T-helper 2 cell treated with Interferon-gamma antibody and Interleukin-4, amounts not matched to agents 100 ng/mL and 5 ng/mL, for 36 hours (primary cell): Measurements from ENCODE around the gene AK4. TPM values are rescaled to one million over a fixed set of nuclear protein-coding genes. Genes with fewer than 3 reads are reported as not detected.

ENCODE experiments used
- intact Hi-C: fragments of 100-400 bp; cut with micrococcal nuclease; formaldehyde crosslinking; loops from one replicate; pipeline ENCODE4 v1.15.1; 2023
- total RNA-seq: library from RNA; stranded (reverse); gene quantifications from 2 replicates; pipeline ENCODE4 v1.2.3, GENCODE V29; 2022

The AK4 gene
- total RNA-seq, 1 donor from 2014 or later = 44.0 TPM

DNA sequence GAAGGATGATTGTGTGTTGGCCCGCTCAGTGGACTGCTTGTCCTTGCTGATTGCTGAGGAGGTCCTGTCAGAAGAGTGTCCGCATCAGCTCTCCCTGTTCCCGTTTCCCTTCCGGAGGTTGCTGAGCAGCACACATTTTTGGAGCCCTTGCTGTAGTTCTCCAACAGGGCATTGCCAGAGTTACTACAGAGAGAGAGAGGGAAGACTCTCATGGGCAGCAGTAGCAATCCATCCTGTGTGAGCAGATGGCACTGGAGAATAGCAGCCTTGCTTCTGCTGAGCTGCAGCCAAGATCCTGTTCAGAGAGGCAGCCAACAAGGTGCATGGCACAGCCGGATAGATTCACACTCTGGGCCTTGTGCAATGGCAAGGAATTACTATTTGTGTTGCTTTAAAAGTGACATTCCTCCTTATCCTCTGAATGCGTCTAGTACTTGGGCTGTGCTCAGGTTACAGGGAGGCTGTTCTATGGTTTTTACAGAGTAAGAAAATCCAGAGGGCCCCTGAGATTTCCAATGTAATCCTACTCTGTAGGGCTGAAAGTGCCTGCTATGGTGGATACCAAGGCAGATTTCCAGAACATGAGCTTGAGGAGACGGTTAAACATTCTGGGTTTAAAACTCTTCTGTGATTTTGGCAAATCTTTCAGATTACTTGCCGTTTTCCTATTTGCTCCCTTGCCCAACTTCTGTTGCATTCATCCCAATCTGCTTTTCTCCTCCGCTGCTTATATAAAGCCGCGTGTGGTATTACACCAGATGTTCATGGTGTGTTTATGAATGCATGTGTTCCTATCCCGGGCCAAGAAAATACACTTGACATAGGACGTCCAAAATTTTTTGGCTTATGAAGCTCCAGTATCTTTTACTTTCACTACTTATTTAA lies 27.4 kb downstream of the AK4 start:
- intact Hi-C loops = no loop called here

DNA sequence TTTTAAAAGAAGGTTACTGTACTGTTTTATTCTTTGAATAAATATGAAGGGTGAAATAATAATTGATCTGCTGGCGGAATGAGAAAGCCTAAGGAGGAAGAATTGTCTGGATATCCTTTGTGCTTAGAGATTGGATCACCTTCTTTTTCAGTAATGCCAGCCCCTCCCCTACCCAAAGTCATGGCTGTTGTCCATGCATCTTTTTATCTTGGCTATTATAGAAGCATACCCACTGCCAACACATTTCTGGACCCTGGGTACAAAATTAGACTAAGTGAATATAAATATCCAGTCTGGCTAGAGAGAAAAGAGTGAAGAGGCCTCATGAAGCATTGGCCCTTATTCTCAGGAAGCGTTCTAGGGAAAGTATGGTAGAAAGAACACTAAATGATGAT lies 28.1 kb downstream of the AK4 start:
- intact Hi-C loops = no loop called here

DNA sequence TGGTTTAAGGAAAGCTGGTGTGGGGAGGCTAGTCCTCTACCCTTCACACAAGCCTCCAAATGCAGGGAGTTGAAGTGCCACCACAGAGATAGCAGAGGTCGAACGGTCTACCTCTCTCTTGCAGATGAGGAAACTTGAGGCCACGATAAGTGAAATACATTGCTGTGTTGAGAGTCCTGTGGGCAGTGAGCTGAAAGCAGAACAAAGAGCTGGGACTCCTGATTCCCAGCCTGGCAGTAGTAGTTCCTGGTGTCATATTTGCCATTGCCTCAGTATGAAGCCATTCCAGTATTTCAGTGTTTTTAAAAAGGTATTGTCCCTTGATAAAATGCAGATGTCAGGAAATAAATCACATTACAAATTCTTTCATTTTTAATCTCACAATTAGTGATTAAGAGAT lies 28.6 kb downstream of the AK4 start:
- intact Hi-C loops = no loop called here

DNA sequence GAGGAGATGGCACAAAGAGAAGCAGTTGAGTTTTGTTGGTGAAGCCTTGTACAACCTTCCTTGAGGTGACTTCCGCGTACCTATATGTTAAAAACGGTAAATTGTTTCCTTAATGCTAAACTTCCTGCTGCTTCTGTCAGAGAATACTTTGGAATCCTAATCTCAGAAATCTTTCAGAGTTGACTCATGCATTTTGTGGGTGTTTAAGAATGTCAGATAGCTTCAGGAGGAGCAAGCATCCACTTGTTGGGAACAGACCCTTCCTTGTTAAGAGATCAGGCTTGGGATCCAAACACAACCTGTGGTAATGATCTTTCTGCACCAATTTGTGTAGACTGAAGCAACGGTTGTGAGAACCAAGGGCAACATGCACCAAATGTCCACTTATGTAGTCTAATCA lies 29.5 kb downstream of the AK4 start:
- intact Hi-C loops = no loop called here

DNA sequence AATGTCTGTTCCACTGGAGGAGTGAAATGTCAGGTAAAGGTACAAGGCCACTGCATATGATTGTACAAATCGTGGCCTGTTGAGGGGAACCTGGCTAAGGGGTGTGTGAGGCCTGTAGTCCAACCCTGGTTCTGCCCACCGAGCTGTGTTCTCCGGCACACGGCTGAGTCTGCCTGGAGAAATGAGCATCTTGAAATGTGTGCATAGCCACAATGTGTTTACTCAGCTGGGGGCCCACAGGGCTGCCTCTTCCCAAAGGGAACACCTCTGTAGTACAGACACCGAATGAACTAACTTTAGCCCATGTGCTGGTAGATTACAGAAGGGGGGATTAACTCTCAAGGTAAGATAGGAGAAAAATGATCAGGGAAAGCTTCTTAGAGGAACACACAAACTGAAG lies 30.2 kb downstream of the AK4 start:
- intact Hi-C loops = no loop called here

DNA sequence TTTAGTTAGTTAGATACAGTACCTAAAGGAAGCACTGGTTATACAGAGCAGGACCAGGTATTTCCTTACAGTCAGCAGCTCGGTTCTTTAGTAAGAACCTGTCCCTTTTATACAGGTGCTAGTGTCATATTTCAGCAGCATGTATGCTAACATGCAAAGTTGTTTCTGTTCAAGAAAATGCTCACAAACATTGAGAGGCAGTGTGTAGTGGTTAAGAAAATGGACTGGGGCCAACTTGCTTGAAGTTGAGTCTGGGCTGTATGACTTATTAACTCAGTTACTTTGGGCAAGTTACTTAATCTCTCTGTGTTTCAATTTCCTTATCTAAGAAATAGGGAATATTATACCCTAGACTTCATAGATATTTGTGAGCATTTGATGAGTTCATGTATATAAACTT lies 31.1 kb downstream of the AK4 start:
- intact Hi-C loops = no loop called here

DNA sequence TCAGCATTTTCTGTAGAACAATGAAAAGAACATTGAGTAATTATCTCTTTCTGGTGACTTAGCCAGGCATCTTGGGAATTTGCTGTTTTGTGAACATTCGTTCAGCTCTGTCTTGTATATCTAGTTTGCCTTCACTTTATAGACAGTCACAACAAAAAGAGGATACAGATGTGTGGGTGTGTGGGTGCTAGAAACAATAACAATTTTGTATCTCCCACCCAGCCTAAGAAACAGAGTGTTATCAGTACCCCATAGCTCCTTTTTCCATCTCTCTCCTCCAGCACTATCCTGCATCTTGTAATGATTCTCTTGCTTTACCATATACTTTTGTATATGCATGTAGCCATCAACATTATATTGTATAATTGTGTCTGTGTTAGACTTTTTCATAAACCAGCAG lies 33.0 kb downstream of the AK4 start:
- intact Hi-C loops = no loop called here

DNA sequence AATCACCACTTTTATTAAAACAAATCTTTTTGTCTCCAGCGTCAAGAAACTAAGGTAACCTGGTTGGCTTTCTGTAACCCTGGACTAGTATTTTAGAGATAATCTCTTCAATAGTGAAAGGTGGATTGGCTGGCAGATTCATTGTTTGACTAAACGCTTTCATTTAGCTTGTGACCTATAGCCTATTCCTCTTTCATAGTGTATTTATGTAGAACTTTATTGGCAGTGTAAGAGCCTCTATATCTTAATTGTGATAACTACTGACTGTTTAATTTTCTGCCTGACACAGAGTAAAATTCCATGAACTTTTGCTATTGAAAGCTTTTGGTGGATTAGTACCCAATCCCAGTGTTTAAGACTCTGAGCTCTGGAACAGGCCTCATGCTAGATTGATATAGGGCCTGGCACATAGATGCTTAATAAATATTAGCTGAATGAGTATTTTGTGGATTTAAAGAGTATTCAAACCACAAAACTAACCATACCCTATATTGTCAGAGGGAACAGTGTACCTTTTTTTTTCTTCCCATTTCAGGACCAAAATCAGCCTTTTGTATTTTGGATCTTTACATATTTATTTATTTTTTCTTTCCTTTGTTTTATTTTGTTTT lies 34.8 kb downstream of the AK4 start:
- intact Hi-C loops = no loop called here

DNA sequence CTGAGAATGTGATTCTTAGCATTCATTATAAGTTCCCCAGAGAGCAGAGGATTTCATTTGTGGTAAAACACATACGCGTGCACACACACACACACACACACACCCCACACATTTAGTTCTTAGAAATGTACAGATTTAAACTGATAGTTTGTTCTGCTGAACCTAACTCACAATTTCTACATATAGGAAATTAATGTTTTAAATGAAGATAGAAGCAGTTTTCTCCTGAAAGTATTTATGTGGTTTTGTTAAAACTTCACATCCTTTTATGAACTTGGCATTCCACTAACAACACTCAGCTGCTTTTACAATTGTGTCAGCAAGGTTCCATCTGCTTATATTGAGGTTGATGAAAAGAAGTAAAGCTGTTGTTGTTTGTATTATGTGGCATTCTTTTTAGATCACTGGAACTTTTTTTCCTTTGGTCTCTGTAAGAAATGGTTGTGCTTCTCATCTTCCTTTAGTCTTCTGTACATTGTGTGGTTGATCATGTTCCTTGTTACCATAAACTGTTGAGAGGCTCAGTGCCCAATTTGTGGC lies 41.6 kb downstream of the AK4 start:
- intact Hi-C loops = no loop called here

DNA sequence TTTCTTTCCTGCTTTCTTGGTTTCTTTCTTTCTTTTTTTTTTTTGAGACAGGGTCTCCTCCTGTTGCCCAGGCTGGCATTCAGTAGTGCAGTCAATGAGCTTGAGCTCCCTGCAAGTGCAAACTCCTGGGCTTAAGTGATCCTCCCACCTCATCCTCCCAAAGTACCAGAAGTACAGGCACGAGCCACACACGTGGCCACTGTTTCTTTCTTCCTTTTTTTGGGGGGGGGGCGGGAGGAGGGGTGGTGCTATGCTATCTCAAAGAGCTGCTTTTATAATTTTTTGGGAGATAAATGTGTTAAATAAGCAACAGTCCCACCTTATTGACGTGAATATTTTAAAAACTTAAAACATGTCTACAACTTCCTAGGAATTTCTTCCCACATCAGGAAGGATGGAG lies 42.2 kb downstream of the AK4 start:
- intact Hi-C loops = no loop called here

DNA sequence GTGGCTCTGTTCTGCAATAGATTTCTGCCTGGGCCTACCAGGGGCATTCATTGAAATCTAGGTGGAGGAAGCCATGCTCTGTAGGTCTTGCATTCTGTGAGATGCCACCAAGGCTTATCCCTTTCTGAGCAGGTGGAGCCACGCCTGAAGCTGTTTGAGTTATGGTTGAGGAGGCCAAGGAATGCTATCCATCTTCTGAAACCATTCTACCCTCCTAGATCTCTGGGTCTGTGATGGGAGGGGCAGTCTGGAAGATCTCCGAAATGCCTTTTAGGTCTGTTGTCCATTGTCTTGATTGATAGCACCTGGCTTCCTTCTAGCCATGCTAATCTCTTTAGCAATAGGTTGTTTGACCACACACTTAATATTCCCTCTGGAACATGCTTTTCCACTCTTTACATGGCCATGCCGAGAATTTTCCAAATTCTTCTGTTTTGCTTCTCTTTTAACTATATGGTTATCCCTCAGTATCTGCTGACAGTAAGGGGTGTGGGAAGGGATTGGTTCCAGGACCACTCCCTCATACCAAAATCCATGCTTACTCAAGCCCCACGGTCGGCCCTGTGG lies 45.2 kb downstream of the AK4 start:
- intact Hi-C loops = no loop called here

DNA sequence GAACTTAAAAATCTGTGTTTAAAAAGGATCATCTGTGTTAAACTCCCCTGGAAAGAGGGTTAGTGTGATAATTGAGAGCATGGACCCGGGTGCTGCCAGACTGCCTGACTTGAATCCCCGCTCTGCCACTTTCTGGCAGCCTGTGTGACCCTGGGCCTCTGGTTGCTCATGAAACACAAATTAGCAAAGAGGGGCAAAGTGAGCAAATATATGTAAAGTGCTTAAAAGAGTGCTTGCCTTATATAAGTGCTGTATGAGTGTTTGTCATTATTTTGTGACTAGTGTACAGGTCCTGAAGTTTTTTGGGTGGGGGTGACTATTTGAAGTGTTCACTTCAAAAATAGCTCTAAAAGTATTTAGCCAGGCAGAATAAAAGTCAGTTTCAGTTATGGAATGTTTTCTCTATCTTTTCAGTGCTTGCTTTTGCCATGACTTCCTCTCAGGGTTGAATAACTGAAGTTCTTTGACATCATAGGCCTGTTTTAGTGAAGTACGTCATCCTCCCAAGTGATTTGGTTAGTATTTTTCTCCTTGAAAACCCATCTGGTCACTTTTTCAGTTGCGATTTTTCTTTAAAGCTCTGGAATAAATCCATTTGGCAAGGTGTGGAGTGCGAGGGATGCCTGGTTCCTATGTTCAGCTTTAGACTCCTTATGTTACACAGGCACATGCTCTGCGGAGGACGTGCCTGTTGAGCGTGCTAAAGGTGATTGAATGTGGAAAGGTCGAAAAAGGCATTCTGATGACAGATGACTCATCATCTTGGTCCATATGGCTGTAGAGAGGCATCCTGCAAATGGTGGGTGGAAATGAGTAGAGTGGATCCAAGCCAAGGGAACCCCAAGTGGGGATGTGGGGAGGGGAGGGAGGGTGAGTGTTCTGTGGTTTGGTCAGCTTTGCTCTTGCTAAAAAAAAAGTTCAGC lies 47.8 kb downstream of the AK4 start:
- intact Hi-C loops = no loop called here

DNA sequence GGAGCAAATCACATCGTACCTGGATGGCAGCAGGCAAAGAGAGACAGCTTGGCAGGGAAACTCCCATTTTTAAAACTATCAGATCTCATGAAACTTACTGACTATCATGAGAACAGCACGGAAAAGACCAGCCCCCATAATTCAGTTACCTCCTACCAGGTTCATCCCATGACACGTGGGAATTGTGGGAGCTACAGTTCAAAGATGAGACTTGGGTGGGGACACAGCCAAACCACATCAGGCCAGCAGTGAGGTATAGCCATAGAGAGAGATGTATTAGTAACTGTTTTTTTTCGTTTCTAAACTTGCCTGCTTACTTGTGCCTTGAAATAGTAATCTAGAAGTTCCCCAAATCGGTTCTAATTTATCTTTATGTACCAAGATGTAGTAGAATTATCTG lies 48.9 kb downstream of the AK4 start:
- intact Hi-C loops = no loop called here

DNA sequence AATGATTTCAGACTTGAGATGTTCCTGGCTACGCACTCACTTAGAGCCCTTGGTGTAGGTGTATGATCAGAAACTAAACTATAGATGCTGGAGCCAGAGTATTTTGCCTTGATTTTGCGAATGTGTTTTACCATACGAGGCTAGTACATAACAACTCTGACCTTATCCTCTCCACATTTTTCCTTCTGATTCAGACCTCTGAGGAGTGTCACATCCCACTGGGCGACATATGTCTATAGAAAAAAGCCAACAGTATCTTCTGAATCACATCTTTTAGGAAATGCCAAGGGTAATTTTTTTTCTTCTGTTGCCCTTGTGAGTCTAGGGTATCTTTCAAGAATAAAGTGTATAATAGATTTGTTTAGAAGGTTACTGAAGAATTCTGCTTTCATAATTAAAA lies 49.6 kb downstream of the AK4 start:
- intact Hi-C loops = no loop called here

DNA sequence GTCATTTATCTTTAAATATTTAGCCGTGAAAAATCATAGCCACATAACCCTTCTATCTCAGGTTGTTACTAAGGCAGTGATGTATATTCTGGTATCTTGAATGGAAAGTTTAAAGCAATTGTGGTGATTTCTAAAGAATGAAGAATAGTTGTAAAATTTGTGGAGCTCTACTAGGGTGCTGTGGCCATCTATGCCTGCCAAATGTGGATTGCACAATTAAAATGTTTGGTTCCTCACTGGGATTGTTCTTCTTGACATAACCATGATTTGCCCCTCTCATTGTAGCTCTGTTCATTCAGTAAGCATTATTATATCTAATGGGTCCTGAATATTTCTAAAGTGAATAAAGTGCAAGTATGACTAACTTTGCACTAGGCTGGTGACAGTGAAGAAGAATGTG lies 50.1 kb downstream of the AK4 start:
- intact Hi-C loops = no loop called here

DNA sequence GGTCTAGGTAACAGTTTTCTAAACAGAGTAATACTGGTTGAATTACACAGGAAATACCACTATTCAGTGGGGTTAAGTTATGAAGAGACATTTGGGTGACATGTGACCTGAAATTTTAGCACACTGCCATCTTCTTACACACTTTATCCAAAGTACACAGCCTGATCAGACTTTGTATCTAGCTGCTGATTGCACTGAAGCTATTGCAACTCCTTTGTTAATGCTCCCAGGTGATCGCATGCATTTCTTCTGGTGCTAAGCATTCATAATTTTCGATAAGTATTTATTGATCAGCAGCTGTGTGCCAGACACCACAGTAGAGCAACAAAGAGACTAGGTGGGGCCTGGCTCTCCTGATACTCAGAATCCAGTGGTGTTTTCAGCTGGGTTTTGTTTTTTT lies 52.4 kb downstream of the AK4 start:
- intact Hi-C loops = no loop called here

DNA sequence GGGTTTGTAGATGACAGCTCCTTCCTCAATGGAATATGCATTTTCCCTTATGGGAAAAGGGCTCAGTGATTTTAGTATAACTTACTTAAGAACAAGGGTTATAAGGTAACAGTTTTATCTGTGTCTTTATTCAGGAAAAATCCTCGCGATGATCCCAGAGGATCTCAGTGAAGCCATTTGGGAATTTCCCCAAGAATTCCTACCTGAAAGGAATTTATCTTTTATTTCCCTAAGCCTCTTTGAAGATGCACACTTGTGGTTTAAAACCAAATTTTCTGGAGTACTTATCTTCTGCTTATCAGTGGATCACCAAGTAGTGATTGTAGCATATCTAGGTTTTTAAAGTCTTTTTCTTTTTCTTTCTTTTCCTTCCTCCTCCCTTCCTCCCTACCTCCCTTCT lies 58.8 kb downstream of the AK4 start:
- intact Hi-C loops = loop anchor here (5.0 kb wide), 1 partner anchor 60 kb away; the partner anchor contains the start of gene AK4

DNA sequence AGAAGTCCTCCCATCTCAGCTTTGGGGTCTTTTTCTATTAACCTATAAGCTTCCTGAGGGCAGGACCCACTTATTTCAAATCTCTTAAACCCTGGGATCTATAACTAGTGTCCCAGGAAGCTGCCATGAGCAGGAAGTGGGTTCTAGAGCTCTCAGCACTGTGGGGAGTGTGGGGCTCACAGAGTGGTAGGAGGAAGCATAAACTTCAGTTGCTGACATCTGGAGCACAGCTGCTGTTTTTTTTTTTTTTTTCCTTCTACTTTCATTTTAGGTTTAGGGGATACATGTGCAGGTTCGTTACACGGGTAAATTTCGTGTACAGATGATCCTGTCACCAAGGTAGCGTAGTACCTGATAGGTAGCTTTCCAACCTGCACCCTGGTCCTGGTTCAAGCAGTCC lies 59.3 kb downstream of the AK4 start:
- intact Hi-C loops = loop anchor here (5.0 kb wide), 1 partner anchor 60 kb away; the partner anchor contains the start of gene AK4

DNA sequence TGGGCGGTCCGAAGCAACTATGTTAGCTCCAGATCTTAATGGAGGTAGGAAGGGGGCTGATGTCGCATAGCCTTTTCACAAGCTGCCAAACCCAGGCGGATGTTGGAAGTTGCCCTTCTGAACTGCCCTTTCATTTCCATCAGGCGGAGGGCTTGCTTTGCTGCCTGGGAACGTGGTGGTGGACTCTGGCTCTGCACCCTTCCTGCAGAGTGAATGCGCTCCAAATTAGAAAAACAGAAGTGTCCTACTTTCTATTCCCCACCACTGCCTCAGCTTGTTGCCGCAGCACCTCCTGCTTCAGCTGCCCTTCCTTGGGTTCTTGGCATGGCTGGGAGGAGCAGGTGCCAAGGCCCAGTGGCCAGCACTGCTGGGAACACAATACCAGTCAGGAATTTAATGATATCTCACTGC lies 60.6 kb downstream of the AK4 start:
- intact Hi-C loops = loop anchor here (5.0 kb wide), 1 partner anchor 61 kb away; the partner anchor contains the start of gene AK4

DNA sequence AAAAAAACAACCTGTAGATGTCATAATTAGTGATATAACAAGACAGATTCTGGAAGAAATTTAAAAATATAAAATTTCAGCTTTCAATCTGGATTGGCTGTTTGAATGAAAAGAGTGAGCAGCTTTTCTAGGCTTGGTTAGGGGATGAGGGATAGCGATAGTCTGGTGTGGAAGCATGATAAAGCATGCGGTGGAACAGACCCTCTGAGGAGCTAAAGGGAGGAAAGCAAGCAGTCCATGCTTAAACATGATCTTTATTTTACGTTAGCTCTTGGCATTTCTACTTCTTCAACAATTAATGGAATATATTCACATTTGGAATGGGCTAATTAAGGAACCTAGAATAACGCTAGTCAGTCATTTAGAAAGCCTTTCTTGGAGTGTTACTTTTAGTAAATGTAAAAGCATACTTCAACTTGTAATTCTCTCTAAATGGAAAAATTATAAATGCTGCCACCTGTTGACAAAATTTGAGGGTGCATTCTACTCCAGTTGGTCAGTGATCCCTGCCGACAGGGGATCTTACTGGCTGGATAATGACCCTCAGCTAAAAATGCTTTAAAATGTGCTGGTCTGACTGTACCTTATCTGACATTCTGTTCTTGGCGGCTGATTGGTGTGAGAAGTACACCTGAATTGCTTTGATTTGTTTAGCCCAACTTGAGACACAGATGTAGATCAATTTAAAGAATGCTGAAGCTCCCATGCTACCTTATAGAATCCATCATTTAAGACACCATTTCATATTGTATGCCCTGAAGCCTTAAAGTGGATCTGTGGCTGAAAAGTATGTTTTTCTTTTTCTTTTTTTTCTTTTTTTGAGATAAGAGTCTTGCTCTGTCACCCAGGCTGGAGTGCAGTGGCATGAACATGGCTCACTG lies 61.2 kb downstream of the AK4 start:
- intact Hi-C loops = loop anchor here (1.0 to 5.0 kb wide), 2 partner anchors 62 to 149 kb away; partner anchors contain the start of gene AK4
